KMS-11 (cell line): Measurements from ENCODE around the gene LGALS7B.

Source experiments
- H2AFZ ChIP-seq: fragments of 200-600 bp; sonication (generic); 2 replicates; pipeline ENCODE4 v1.6.1; 2016; ENCODE audit warnings: antibody characterized with exemption, mixed run types, low read depth
- H3K27ac ChIP-seq: fragments of 200-600 bp; sonication (generic); 2 replicates; pipeline ENCODE4 v1.6.1; 2016; ENCODE audit warnings: mild to moderate bottlenecking, mixed run types
- H3K27me3 ChIP-seq: fragments of 200-600 bp; sonication (generic); 2 replicates; pipeline ENCODE4 v1.6.1; 2017; ENCODE audit warnings: mild to moderate bottlenecking, low read depth, mixed run types, moderate library complexity; ENCODE audit not compliant: insufficient read depth
- H3K36me3 ChIP-seq: fragments of 200-600 bp; sonication (generic); 2 replicates; pipeline ENCODE4 v1.6.1; 2017; ENCODE audit warnings: mild to moderate bottlenecking, mixed run types; ENCODE audit not compliant: insufficient read depth
- H3K4me1 ChIP-seq: fragments of 200-600 bp; sonication (generic); 2 replicates; pipeline ENCODE4 v1.6.1; 2016; ENCODE audit warnings: mild to moderate bottlenecking, low read depth, mixed run types; ENCODE audit not compliant: poor library complexity, severe bottlenecking
- H3K4me2 ChIP-seq: fragments of 200-600 bp; sonication (generic); 2 replicates; pipeline ENCODE4 v1.7.0; 2016; ENCODE audit warnings: mild to moderate bottlenecking, mixed run types
- H3K4me3 ChIP-seq: fragments of 200-600 bp; sonication (generic); IDR thresholded peaks from 2 replicates; pipeline ENCODE4 v1.6.1; 2017; ENCODE audit warnings: low read depth, low read length, mixed read lengths; ENCODE audit not compliant: insufficient read depth
- H3K79me2 ChIP-seq: fragments of 200-600 bp; sonication (generic); 2 replicates; pipeline ENCODE4 v1.6.1; 2016; ENCODE audit warnings: low read depth, mixed run types; ENCODE audit not compliant: insufficient read depth
- H3K9ac ChIP-seq: fragments of 200-600 bp; sonication (generic); 2 replicates; pipeline ENCODE4 v1.6.1; 2016; ENCODE audit warnings: mild to moderate bottlenecking, mixed run types
- H4K20me1 ChIP-seq: fragments of 200-600 bp; sonication (generic); 2 replicates; pipeline ENCODE4 v1.6.1; 2016; ENCODE audit warnings: mild to moderate bottlenecking, mixed run types; ENCODE audit not compliant: insufficient read depth
- TF ChIP-seq, protein P1 (sequence below): fragments of 200-600 bp; sonication (generic); conservative IDR thresholded peaks from 2 replicates; pipeline ENCODE4 v1.6.1; 2017; ENCODE audit warnings: low read depth, mild to moderate bottlenecking, antibody characterized with exemption, low read length, moderate library complexity, mixed read lengths

LGALS7B gene

DNA sequence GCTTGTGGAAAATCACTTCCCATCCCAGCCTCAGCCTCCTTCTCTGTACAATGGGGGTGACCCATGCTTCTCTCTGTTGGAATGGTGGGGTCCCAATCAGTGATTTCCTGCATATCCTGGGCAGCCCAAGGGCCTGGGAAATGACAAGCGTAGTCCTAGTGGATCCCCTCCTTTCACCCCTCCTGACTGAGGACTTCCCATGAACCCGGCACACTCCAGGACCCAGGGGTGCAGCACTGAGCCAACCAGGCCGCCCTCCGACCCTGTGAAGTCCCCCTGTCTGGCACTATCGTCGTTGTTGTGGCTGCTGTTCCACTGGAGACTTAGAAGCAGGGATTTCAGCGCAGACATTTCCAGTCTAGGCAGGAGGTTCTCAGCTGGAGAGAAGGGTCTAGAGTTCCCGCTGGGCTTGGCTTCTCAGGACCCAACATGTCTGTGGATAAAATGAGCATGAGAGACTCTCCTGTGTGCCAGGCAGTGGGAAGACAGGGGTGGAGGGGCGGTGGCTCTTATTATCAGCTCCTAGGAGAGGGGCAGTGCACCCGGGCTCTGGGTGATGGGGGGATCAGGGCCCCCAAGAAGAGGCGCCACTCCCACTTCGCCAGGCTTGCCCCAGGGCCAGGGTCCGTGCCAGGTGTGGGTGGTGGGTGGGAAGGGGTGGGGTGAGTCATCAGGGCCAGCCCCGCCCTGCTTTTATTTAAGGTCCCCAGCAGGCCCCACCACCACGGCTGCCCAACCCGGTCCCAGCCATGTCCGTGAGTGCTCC is at the start of gene LGALS7B:
LGALS7B (plus strand) TSS at position 723 of the 766 bp plus-strand sequence; CDS start at position 750, 27 bp downstream.
- Histone ChIP-seq H3K36me3 (no peaks in the 10 kb centered on the region), H3K4me3 (no peak within 1 kb of the TSS), H3K4me2 (no peak within 1 kb of the TSS), H3K27me3 (no peaks in the 10 kb centered on the region), H4K20me1 (no peaks in the 10 kb centered on the region), H2AFZ (no peak within 1 kb of the TSS), H3K4me1 (no peaks in the 10 kb centered on the region), H3K27ac (no peak within 1 kb of the TSS), H3K79me2 (no peaks in the 10 kb centered on the region), H3K9ac (no peak within 1 kb of the TSS)
- TF ChIP-seq, protein P1, sequence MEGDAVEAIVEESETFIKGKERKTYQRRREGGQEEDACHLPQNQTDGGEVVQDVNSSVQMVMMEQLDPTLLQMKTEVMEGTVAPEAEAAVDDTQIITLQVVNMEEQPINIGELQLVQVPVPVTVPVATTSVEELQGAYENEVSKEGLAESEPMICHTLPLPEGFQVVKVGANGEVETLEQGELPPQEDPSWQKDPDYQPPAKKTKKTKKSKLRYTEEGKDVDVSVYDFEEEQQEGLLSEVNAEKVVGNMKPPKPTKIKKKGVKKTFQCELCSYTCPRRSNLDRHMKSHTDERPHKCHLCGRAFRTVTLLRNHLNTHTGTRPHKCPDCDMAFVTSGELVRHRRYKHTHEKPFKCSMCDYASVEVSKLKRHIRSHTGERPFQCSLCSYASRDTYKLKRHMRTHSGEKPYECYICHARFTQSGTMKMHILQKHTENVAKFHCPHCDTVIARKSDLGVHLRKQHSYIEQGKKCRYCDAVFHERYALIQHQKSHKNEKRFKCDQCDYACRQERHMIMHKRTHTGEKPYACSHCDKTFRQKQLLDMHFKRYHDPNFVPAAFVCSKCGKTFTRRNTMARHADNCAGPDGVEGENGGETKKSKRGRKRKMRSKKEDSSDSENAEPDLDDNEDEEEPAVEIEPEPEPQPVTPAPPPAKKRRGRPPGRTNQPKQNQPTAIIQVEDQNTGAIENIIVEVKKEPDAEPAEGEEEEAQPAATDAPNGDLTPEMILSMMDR = no peak

DNA sequence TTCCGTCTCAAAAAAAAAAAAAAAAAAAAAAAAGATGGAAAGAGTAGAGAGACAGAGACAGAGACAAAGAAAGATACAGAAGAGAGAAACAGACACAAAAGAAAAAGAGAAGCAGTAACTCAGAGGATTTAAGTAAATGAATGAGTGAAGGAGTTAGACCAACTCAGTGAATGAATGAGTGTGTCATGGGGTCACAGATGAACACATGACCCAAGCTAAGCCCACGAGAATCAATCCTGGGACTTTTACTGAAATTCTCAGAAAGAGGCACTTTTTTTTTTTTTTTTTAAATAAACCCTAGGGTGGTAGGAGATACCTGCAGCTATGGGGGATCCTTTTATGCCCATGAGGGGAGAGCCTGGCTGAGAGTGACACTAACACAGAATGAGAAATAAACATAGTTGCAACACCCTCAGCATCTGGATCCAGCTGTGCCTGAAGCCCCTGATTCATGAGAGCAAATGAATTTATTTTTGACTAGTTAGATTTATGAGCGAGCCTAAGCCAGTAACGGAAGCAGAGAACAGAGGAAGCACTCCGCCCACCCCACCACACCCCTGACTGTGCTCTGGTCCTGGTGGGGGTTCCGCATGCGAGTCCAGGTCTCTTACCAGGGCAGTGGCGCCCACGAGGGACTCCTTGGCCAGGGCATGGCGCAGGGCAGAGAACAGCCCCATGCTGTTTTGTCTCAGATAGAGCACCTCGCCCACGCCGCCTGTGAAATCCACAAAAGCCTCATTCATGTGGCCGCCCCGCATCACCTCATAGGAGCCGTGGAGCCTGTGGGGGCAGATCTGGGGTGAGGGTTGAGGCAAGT is 49.4 kb upstream of the LGALS7B start:
- Histone ChIP-seq H3K4me2 (no peak overlapping the region), H3K27ac (no peak overlapping the region), H3K4me1 (peaks cover 7% of the 10 kb centered on the region), H3K27me3 (no peaks in the 10 kb centered on the region), H3K36me3 (no peaks in the 10 kb centered on the region), H3K9ac (no peak overlapping the region), H4K20me1 (no peaks in the 10 kb centered on the region), H2AFZ (no peak overlapping the region), H3K79me2 (no peaks in the 10 kb centered on the region), H3K4me3 (no peak overlapping the region)
- TF ChIP-seq, protein P1 = no peak

DNA sequence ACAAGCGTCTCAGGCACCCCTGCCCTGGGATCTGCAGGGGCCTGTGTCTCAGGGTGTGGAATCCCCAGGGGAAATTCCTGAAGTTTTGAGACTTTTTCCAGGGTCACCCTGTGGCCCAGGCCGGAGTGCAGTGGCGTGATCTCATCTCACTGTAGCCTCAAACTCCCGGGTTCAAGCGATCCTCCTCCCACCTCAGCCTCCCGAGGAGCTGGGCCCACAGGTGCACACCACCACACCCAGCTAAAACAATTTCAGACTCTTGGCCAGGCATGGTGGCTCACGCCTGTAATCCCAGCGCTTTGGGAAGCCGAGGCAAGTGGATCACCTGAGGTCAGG is 48.8 kb upstream of the LGALS7B start:
- H3K79me2 ChIP-seq = no peaks in the 10 kb centered on the region
- no peaks in the 10 kb centered on the region for H3K27me3 ChIP-seq
- no peaks in the 10 kb centered on the region for H4K20me1 ChIP-seq
- H3K9ac ChIP-seq = no peak overlapping the region
- H3K27ac ChIP-seq = no peak overlapping the region
- no peak overlapping the region for H3K4me2 ChIP-seq
- H3K36me3 ChIP-seq = no peaks in the 10 kb centered on the region
- peaks cover 1% of the 10 kb centered on the region for H3K4me1 ChIP-seq
- no peak overlapping the region for H3K4me3 ChIP-seq
- TF ChIP-seq, protein P1 = no peak
- no peak overlapping the region for H2AFZ ChIP-seq

DNA sequence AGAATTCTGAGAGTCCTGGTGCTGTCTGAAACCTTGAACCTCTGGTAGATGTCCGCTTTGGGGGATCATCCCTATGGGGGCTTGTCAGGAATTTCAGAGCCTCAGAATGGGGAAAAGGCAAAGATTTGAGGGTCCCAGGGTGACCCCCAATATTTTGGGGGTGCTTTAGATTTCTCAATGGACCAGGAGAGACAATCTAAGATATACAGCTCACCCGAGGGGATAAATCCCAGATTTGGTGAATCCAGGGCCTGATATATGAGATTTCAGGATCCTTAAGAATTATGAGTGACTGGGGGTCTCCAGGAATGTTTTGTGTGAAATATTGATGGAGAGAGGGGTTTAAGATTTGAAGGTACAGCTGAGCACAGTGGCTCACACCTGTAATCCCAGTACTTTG is 48.1 kb upstream of the LGALS7B start:
- Histone ChIP-seq H3K27ac (no peak overlapping the region), H3K4me1 (no peaks in the 10 kb centered on the region)

More for the DNA sequence above, 48.1 kb upstream of the LGALS7B start:
- Histone ChIP-seq H2AFZ (no peak overlapping the region), H3K9ac (no peak overlapping the region), H4K20me1 (no peaks in the 10 kb centered on the region), H3K36me3 (no peaks in the 10 kb centered on the region), H3K4me2 (no peak overlapping the region), H3K4me3 (no peak overlapping the region), H3K79me2 (no peaks in the 10 kb centered on the region), H3K27me3 (no peaks in the 10 kb centered on the region)
- TF ChIP-seq, protein P1 = no peak
